Endothelial cell of umbilical vein (primary cell): Measurements from ENCODE around the gene NEURL1B.

Experiments used
- CTCF ChIP-seq, 2 donors: IDR thresholded peaks; 1 replicate in 1 of 2; 2 replicates in 1 of 2; pipeline ENCODE4 v1.5.1; 2011; ENCODE audit warnings: low read length in 2 of 2, mild to moderate bottlenecking in 2 of 2, moderate library complexity in 2 of 2, control low read depth in 1 of 2, inconsistent platforms in 1 of 2, low read depth in 1 of 2; ENCODE audit not compliant: insufficient read depth in 1 of 2; ENCODE audit errors: extremely low read depth in 1 of 2
- JUN ChIP-seq: IDR thresholded peaks from 2 replicates; pipeline ENCODE4 v1.6.1; 2011; ENCODE audit warnings: borderline replicate concordance, low read depth; ENCODE audit not compliant: insufficient read length, insufficient read depth
- POLR2A ChIP-seq: IDR thresholded peaks from 2 replicates; pipeline ENCODE4 v1.6.1; 2012; ENCODE audit warnings: low read depth, mild to moderate bottlenecking, control low read depth, low read length
- POLR2AphosphoS5 ChIP-seq: IDR thresholded peaks from 2 replicates; pipeline ENCODE4 v1.6.1; 2012; ENCODE audit warnings: low read depth, mild to moderate bottlenecking, control low read depth, low read length, moderate library complexity; ENCODE audit not compliant: insufficient read depth

DNA sequence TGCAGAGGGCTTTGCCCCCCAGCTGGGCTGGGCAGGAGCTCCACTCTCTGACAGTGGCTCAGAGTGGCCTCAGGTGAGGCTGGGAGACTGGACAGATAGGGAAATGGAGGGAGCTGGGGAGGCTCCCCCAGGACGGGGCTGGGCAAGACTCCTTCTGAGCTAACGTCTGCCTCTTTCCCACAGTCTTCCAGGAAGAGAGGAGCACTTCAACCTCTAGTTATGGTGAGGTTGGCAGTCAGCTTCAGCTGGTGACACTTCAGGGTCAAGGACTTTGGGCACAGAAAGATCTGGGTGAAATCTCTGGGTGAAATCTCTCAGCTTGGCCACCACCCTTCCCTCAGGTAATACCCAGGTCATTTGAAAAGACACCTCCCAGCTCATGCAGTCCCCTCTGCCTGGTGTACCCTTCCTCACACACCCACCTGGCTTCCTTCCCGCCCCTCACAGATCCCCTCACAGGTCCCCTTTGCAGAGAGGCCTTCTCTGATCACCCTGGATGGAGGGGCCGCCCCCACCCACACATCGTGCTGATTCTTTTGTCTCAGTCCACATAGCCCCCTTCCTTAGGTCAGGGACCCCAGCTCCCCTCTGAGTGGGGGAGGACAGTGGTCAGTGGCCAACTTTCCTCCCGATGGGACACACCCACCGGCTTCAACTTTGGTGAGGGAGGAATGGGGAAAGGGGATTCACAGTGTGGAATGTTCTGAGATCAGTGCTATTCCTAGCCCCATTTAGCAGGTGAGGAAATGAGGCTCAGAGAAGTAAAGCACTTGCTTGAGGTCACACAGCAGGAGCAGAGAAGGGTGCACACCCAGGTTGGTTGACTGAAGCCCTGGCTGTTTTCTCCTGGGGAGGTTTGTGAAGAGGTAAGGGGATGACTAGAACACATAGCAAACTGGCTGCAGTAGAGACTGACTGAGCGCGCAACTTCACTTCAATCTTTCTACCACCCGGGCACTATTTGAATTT lies 15.8 kb upstream of the NEURL1B start:
- no peak for TF ChIP-seq POLR2A
- TF ChIP-seq JUN = no peak
- TF ChIP-seq POLR2AphosphoS5 = no peak
- TF ChIP-seq CTCF (IDR thresholded peaks at IDR 0.05; ENCODE audit: extremely low read depth in 1 of 2, insufficient read depth in 1 of 2, low read depth in 1 of 2, low read length in 2 of 2) = no peak
